GM10266 (cell line): Measurements from ENCODE around the gene ADM5.

Experiments used
- DNase-seq: peaks from one replicate; pipeline ENCODE4 v3.0.0; 2012; ENCODE audit errors: extremely low spot score
- CTCF ChIP-seq: IDR thresholded peaks from 2 replicates; pipeline ENCODE4 v1.5.1; 2012; ENCODE audit warnings: mild to moderate bottlenecking, low read depth; ENCODE audit not compliant: control insufficient read depth, insufficient read depth; ENCODE audit errors: missing control alignments

Gene ADM5

GRCh38 chr19:49696115-49696514 is 6.7 kb downstream of the ADM5 start:
- TF ChIP-seq CTCF, result no peak
- no peak for DNase-seq

- no peak for DNase-seq
- no peak for TF ChIP-seq CTCF
Observed at GRCh38 chr19:49696865-49697264, 7.5 kb downstream of the ADM5 start.

DNA sequence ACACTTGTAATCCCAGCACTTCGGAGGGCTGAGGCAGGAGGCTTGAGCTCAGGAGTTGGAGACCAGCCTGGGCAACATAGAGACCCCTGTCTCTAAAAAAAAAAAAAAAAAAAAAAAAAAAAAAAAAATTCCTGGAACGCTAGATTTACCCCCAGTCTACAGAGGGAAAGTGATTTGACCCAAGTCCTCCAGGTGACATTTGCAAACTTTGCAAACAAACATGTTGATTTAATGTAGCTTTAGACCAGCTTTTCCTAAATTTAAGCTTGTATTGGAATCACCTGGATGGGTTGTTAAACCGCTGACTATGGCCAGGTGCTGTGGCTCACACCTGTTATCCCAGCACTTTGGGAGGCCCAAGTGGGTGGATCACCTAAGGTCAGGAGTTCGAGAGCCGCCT is 10.0 kb downstream of the ADM5 start:
- no peak for TF ChIP-seq CTCF
- DNase-seq, result no peak

- DNase-seq, result no peak
- no peak for TF ChIP-seq CTCF
Observed at GRCh38 chr19:49700563-49700962, 11.2 kb downstream of the ADM5 start.

- no peak for DNase-seq
- TF ChIP-seq CTCF, result no peak
Observed at GRCh38 chr19:49701271-49701786, 11.9 kb downstream of the ADM5 start.

DNA sequence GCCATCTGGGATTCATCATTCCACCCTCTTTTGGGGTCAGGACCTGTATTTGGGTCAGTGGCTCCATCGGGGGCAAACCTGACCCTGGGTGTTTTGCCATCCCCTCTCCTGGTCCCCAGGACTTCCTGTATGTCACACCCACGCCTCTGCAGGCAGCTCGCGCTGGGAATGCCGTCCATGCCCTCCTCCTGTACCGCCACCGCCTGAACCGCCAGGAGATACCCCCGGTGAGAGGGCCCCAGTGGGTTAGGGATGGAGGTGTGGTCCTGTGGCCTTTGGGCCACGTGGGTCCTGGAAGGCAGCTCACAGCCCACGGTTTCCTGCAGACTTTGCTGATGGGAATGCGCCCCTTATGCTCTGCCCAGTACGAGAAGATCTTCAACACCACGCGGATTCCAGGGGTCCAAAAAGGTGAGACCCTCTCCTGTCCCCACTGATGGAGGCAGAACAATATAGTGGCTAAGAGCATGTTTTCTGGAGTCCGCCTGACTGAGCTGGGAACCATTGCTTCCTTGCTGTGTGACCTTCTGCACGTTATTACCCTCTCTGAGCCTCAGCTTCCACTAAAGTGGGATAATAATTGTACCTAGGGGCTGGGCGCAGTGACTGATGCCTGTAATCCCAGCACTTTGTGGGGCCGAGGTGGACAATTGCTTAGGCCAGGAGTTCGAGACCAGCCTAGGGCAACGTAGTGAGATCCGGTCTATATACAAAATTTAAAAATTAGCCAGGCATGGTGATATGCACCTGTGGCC is 15.7 kb downstream of the ADM5 start:
- no peak for DNase-seq
- TF ChIP-seq CTCF, result no peak

GRCh38 chr19:49705919-49706318 is 16.5 kb downstream of the ADM5 start:
- TF ChIP-seq CTCF, result no peak
- DNase-seq, result no peak
